IMR-90 (cell line): ENCODE measurements around the gene ATP9B. TPM values are rescaled to one million over a fixed set of nuclear protein-coding genes. Genes with fewer than 3 reads are reported as not detected.

ENCODE experiments used
- ATAC-seq: fragments of 200-7000 bp; cut with Tn5 transposase; 2 replicates; pipeline ENCODE4 v1.9.1; 2020; ENCODE audit warnings: low read depth, mild to moderate bottlenecking, moderate library complexity
- BruUV-seq: library from RNA; stranded (reverse); fragments of 400-500 nt; replicated peaks from 2 replicates; lab custom pipeline; 2021; lab: Mats Ljungman, UMichigan
- CTCF ChIA-PET: fragments of 300-600 bp; formaldehyde crosslinking; extraction: SDS; loops from one replicate; lab custom pipeline; 2021; ENCODE audit warnings: antibody characterized with exemption; lab: Yijun Ruan, JAX
- POLR2A ChIA-PET: fragments of 300-600 bp; sonication (Branson Sonifier 250); formaldehyde crosslinking; loops from one replicate; lab custom pipeline; 2022; ENCODE audit warnings: antibody characterized with exemption; ENCODE audit not compliant: unreplicated experiment; lab: Charles Lee
- DNase-seq: peaks from one replicate; pipeline ENCODE4 v3.0.0; 2013
- H2AFZ ChIP-seq: replicated peaks from 2 replicates; pipeline ENCODE3; 2013; ENCODE audit warnings: low read length, mild to moderate bottlenecking; ENCODE audit not compliant: poor library complexity
- H2AK5ac ChIP-seq: 2 replicates; pipeline ENCODE4 v1.6.1; 2013; ENCODE audit warnings: low read depth, low read length, inconsistent platforms
- H2AK9ac ChIP-seq: replicated peaks from 2 replicates; pipeline ENCODE3; 2013; ENCODE audit warnings: mild to moderate bottlenecking, low read depth, low read length, moderate library complexity; ENCODE audit not compliant: poor library complexity
- H2BK120ac ChIP-seq: 2 replicates; pipeline ENCODE4 v1.6.1; 2013; ENCODE audit warnings: low read depth, low read length, inconsistent platforms
- H2BK15ac ChIP-seq: 3 replicates; pipeline ENCODE4 v1.6.1; 2013; ENCODE audit warnings: low read depth, low read length, inconsistent platforms
- H2BK20ac ChIP-seq: 2 replicates; pipeline ENCODE4 v1.6.1; 2013; ENCODE audit warnings: low read depth, mild to moderate bottlenecking, inconsistent platforms, low read length, moderate library complexity
- H2BK5ac ChIP-seq: 2 replicates; pipeline ENCODE4 v1.6.1; 2013; ENCODE audit warnings: mild to moderate bottlenecking, low read depth, low read length, inconsistent platforms; ENCODE audit not compliant: poor library complexity, severe bottlenecking
- H3K14ac ChIP-seq: replicated peaks from 2 replicates; pipeline ENCODE4 v1.6.1; 2013; ENCODE audit warnings: low read depth, low read length, inconsistent platforms
- H3K18ac ChIP-seq: 2 replicates; pipeline ENCODE4 v1.6.1; 2013; ENCODE audit warnings: low read depth, low read length, control low read depth
- H3K23ac ChIP-seq: 2 replicates; pipeline ENCODE4 v1.6.1; 2013; ENCODE audit warnings: low read depth, low read length, inconsistent platforms
- H3K27ac ChIP-seq: 2 replicates; pipeline ENCODE4 v1.5.1; 2013; ENCODE audit warnings: mild to moderate bottlenecking, control low read depth, low read length; ENCODE audit not compliant: insufficient read depth
- H3K27me3 ChIP-seq: 2 replicates; pipeline ENCODE4 v1.6.1; 2013; ENCODE audit warnings: low read length; ENCODE audit not compliant: control insufficient read depth, insufficient read depth
- H3K36me3 ChIP-seq: 2 replicates; pipeline ENCODE4 v1.6.1; 2013; ENCODE audit warnings: low read length, mixed read lengths; ENCODE audit not compliant: control insufficient read depth, insufficient read depth
- H3K4ac ChIP-seq: 2 replicates; pipeline ENCODE4 v1.6.1; 2013; ENCODE audit warnings: low read depth, low read length, inconsistent platforms
- H3K4me1 ChIP-seq: 2 replicates; pipeline ENCODE4 v1.6.1; 2013; ENCODE audit warnings: low read length, mixed read lengths; ENCODE audit not compliant: control insufficient read depth, insufficient read depth
- H3K4me2 ChIP-seq: 2 replicates; pipeline ENCODE4 v1.6.1; 2013; ENCODE audit warnings: low read depth, mild to moderate bottlenecking, control low read depth, low read length, moderate library complexity
- H3K4me3 ChIP-seq: 2 replicates; pipeline ENCODE4 v1.5.1; 2013; ENCODE audit warnings: low read depth, mild to moderate bottlenecking, control low read depth, low read length, moderate library complexity; ENCODE audit not compliant: insufficient read depth
- H3K56ac ChIP-seq: 2 replicates; pipeline ENCODE4 v1.6.1; 2013; ENCODE audit warnings: low read length, inconsistent platforms; ENCODE audit not compliant: insufficient read depth; ENCODE audit errors: extremely low read depth
- H3K79me1 ChIP-seq, 2 experiments: 2 replicates each; pipeline ENCODE4 v1.6.1; 2013; ENCODE audit warnings: low read length in 2 of 2, inconsistent platforms in 1 of 2, low read depth in 1 of 2
- H3K9ac ChIP-seq: 2 replicates; pipeline ENCODE4 v1.6.1; 2013; ENCODE audit warnings: low read depth, low read length, control low read depth
- H3K9me1 ChIP-seq: 2 replicates; pipeline ENCODE4 v1.6.1; 2013; ENCODE audit warnings: low read length, inconsistent platforms; ENCODE audit not compliant: insufficient read depth
- H3K9me3 ChIP-seq: 2 replicates; pipeline ENCODE4 v1.6.1; 2013; ENCODE audit warnings: low read length; ENCODE audit not compliant: control insufficient read depth, insufficient read depth
- H4K20me1 ChIP-seq: 2 replicates; pipeline ENCODE4 v1.6.1; 2013; ENCODE audit warnings: low read length, inconsistent platforms; ENCODE audit not compliant: insufficient read depth
- H4K5ac ChIP-seq: 2 replicates; pipeline ENCODE4 v1.6.1; 2013; ENCODE audit warnings: mild to moderate bottlenecking, low read depth, low read length, control low read depth
- H4K8ac ChIP-seq, 2 experiments: 2 replicates each; pipeline ENCODE4 v1.6.1; 2013; ENCODE audit warnings: low read depth in 2 of 2, low read length in 2 of 2, control low read depth in 1 of 2, inconsistent platforms in 1 of 2
- H4K91ac ChIP-seq: 2 replicates; pipeline ENCODE4 v1.6.1; 2013; ENCODE audit warnings: low read depth, low read length, inconsistent platforms; ENCODE audit not compliant: insufficient read depth
- CEBPB ChIP-seq: IDR thresholded peaks from 2 replicates; pipeline ENCODE4 v1.6.1; 2012; ENCODE audit warnings: low read depth, low read length, improper control_type of control experiment
- CHD1 ChIP-seq: IDR thresholded peaks from 2 replicates; pipeline ENCODE4 v1.6.1; 2012; ENCODE audit warnings: low read depth, low read length, improper control_type of control experiment
- MAFK ChIP-seq: IDR thresholded peaks from 2 replicates; pipeline ENCODE4 v1.6.1; 2012; ENCODE audit warnings: low read depth, low read length, improper control_type of control experiment
- MXI1 ChIP-seq: IDR thresholded peaks from 2 replicates; pipeline ENCODE4 v1.6.1; 2012; ENCODE audit warnings: low read depth, mild to moderate bottlenecking, low read length, moderate library complexity, borderline replicate concordance
- WGBS, 2 experiments: methylation state at CpG; one replicate each; pipeline versions ENCODE4 v1.1.5 to v1.1.7; 2013; ENCODE audit warnings: missing lambda C conversion rate in 2 of 2; ENCODE audit not compliant: insufficient read length in 1 of 2; ENCODE audit errors: extremely low coverage in 2 of 2; 5-methylcytosine and 5-hydroxymethylcytosine counted together
- dilution Hi-C: fragments of 300-500 bp; cut with HindIII; formaldehyde crosslinking; loops from one replicate; pipeline ENCODE4 v1.14.3; 2018; ENCODE audit warnings: low sequenced_read_pairs; ENCODE audit not compliant: unreplicated experiment
- in situ Hi-C: fragments of 300-500 bp; cut with MboI; formaldehyde crosslinking; loops from 3 replicates; pipeline ENCODE4 v1.14.3; 2019; ENCODE audit warnings: low sequenced_read_pairs, inconsistent platforms, mixed read lengths
- intact Hi-C: fragments of 100-400 bp; cut with micrococcal nuclease; formaldehyde crosslinking; loops from 2 replicates; pipeline ENCODE4 v1.10.0; 2022
- polyA plus RNA-seq, 3 experiments: library from polyadenylated mRNA; depleted of rRNA; stranded (reverse); fragments of >200 nt; gene quantifications; 2 replicates each; pipeline ENCODE4 v1.2.3, GENCODE V29; 2012; ENCODE audit warnings: low replicate concordance in 1 of 3
- total RNA-seq: library from RNA; depleted of rRNA; stranded (reverse); fragments of >200 nt; gene quantifications from 2 replicates; pipeline ENCODE4 v1.2.3, GENCODE V29; 2012

Gene ATP9B
- total and polyA plus RNA-seq, 2 of the 4 experiments (the other 2 are of a cell fraction) = 11.0 to 11.5 TPM

DNA sequence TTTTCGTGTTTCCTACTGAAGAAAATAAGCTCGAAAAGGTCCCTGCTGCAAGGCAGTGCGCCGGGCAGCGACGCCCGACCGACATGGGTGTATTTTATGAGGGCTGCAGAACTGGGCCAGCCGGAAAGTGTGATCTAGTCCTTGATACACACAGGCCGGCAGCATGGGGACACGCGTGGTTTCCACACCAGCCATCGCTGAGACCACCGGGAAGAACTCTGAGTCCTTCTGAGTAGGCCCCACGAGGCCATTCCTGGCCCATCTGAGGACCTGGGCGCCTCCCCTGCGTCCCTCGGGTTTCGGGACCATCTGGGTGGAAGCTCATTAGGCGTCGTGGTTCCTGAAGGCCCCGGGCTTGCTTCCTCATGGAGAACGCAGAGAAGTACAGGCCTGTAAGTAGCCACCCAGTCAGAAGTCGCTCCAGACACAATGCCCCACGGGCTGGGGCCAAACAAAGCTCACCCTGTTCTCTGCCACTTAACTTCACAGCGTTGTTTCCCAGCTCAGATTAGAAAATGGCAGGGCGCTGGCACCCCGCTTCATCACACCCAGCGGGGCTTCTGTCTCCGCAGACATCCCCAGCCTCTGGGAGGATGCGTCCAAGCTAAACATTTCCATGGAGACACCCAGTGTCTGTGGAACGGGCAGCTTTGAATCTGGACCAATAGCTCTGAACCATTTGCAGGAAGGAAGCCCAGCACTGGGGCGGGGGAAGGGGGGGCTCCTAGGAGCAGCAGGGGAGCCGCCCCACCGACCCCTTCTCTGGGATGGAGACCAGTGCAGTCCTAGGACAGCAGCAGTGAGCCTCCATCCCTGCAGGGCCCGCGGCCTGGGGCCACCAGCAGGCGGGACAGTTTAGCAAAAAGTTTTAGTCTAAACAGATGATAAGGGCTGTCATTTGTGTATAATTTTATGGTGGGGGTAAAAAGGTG is 328.9 kb downstream of the ATP9B start:
- H3K9me1 ChIP-seq = no peaks in the 10 kb centered on the region
- H3K4me2 ChIP-seq = no peak overlapping the region
- H2AFZ ChIP-seq = no peak overlapping the region
- no peak overlapping the region for H4K8ac ChIP-seq
- in situ Hi-C loops (no loop called here), intact Hi-C loops (loop anchor here (1.0 kb wide), 1 partner anchor 130 kb away; no protein-coding TSS in a partner anchor), dilution Hi-C loops (no loop called here)
- H4K20me1 ChIP-seq = no peaks in the 10 kb centered on the region
- H3K14ac ChIP-seq = no peak overlapping the region
- no peak overlapping the region for H3K9ac ChIP-seq
- peaks cover 4% of the 10 kb centered on the region for H3K4me1 ChIP-seq
- no peaks in the 10 kb centered on the region for H3K9me3 ChIP-seq
- no peaks in the 10 kb centered on the region for H3K79me1 ChIP-seq
- H3K4me3 ChIP-seq = no peak overlapping the region
- H2AK5ac ChIP-seq = no peak overlapping the region
- no peak overlapping the region for H2BK15ac ChIP-seq
- ChIA-PET CTCF (no interaction called here), POLR2A (no interaction called here)
- no peak overlapping the region for H2AK9ac ChIP-seq
- H2BK5ac ChIP-seq = no peak overlapping the region
- H3K27me3 ChIP-seq = peaks cover 4% of the 10 kb centered on the region; the same call in 1 of the 2 replicates
- no peak overlapping the region for H3K23ac ChIP-seq
- no TSS peak for BruUV-seq
- no peak overlapping the region for H3K4ac ChIP-seq
- no peak overlapping the region for H2BK20ac ChIP-seq
- no peaks in the 10 kb centered on the region for H3K36me3 ChIP-seq
- no peak overlapping the region for H3K56ac ChIP-seq
- no peak for TF ChIP-seq CEBPB
- no peak for TF ChIP-seq MXI1
- TF ChIP-seq CHD1 = no peak
- no peak for TF ChIP-seq MAFK
- no peak overlapping the region for H2BK120ac ChIP-seq
- DNase-seq (no peak), ATAC-seq (no peak)
- H3K27ac ChIP-seq = no peak overlapping the region
- H3K18ac ChIP-seq = no peak overlapping the region
- H4K5ac ChIP-seq = no peak overlapping the region
- 70% methylated on average over 21 of the region's 38 CpGs; no CpG with 5 or more reads in 1 of the 2 experiments for WGBS, 2 experiments
- H4K91ac ChIP-seq = no peak overlapping the region
